Esophagus muscularis mucosa (tissue), 4 donors: ENCODE measurements around the gene ME3. TPM values are rescaled to one million over a fixed set of nuclear protein-coding genes. Genes with fewer than 3 reads are reported as not detected.
A peak's percentile ranks its signal among the peaks of the same experiment; 100 is the strongest.
"Not testable (repeated sequence)": the region's sequence is repeated elsewhere in the genome, so short reads cannot be mapped to it uniquely, and the experiment has no call there.

ENCODE experiments used
- DNase-seq: peaks from one replicate; pipeline ENCODE4 v3.0.0-alpha.2; 2017; ENCODE audit errors: extremely low spot score
- H3K27ac ChIP-seq, 4 donors: fragments of 200-600 bp; sonication (generic); replicated peaks in 1 of 4; 1 replicate in 3 of 4; 2 replicates in 1 of 4; pipeline ENCODE4 v1.5.1; 2016 to 2019; ENCODE audit warnings: mild to moderate bottlenecking in 1 of 4
- H3K27me3 ChIP-seq, 4 donors: fragments of 200-600 bp; sonication (generic); one replicate each; pipeline versions ENCODE4 v1.5.1 to v1.6.0; 2016 to 2019
- H3K36me3 ChIP-seq, 4 donors: fragments of 200-600 bp; sonication (generic); one replicate each; pipeline ENCODE4 v1.5.1; 2016 to 2019
- H3K4me1 ChIP-seq, 4 donors: fragments of 200-600 bp; sonication (generic); one replicate each; pipeline ENCODE4 v1.5.1; 2016 to 2019
- H3K4me3 ChIP-seq, 4 donors: fragments of 200-600 bp; sonication (generic); 1 replicate in 2 of 4; 2 replicates in 2 of 4; pipeline ENCODE4 v1.5.1; 2016 to 2019; ENCODE audit warnings: mild to moderate bottlenecking in 4 of 4, moderate library complexity in 1 of 4
- H3K9me3 ChIP-seq, 4 donors: fragments of 200-600 bp; sonication (generic); 1 replicate in 3 of 4; 2 replicates in 1 of 4; pipeline ENCODE4 v1.5.1; 2016 to 2019
- CTCF ChIP-seq, 3 experiments: fragments of 200-600 bp in 2 of 3; fragments of 450-650 bp in 1 of 3; sonication (generic) in 2 of 3; IDR thresholded peaks; one replicate each; pipeline ENCODE4 v1.5.1; 2017 to 2019; ENCODE audit warnings: antibody characterized with exemption in 3 of 3, mild to moderate bottlenecking in 2 of 3, moderate library complexity in 1 of 3
- EP300 ChIP-seq: sonication (generic); formaldehyde crosslinking; IDR thresholded peaks from one replicate; pipeline ENCODE4 v1.6.1; 2017; ENCODE audit warnings: antibody characterized with exemption
- POLR2A ChIP-seq: fragments of 450-650 bp; IDR thresholded peaks from one replicate; pipeline ENCODE4 v1.6.1; 2017; ENCODE audit warnings: antibody characterized with exemption, moderate library complexity, mild to moderate bottlenecking, low read depth
- POLR2AphosphoS5 ChIP-seq, 2 donors: sonication (generic); formaldehyde crosslinking; IDR thresholded peaks; one replicate each; pipeline ENCODE4 v1.6.1; 2017; ENCODE audit warnings: antibody characterized with exemption in 2 of 2
- WGBS: methylation state at CpG from one replicate; pipeline ENCODE4 v1.1.5; 2018; 5-methylcytosine and 5-hydroxymethylcytosine counted together
- intact Hi-C: fragments of 100-400 bp; cut with DNase I; formaldehyde crosslinking; loops from one replicate; pipeline ENCODE4 v1.15.1; 2023
- total RNA-seq, 4 donors: library from RNA; depleted of rRNA; stranded (reverse); fragments of >200 nt; gene quantifications; one replicate each; pipeline versions ENCODE4 v1.1.0 to v1.2.1, GENCODE V29; 2016

ME3 gene
- total RNA-seq, 4 donors from 2014 or later = 20.4 to 50.1 (median 26.2) TPM

GRCh38 chr11:86421946-86422345 lies 250.5 kb downstream of the ME3 start:
- no peak overlapping the region for H3K27ac ChIP-seq
- 71% methylated on average over 4 of the region's 4 CpGs for WGBS

GRCh38 chr11:86418917-86419316 lies 253.5 kb downstream of the ME3 start:
- 41% methylated on average over 2 of the region's 2 CpGs for WGBS
- no peak for DNase-seq
- Histone ChIP-seq H3K27ac (no peak overlapping the region), H3K4me1 (peaks cover 0 to 3% (median 0%) of the 10 kb centered on the region in 4 donors), H3K36me3 (no peaks in the 10 kb centered on the region), H3K4me3 (no peak overlapping the region), H3K27me3 (no peaks in the 10 kb centered on the region), H3K9me3 (no peaks in the 10 kb centered on the region)
- intact Hi-C loops = no loop called here
- TF ChIP-seq CTCF (IDR thresholded peaks at IDR 0.05) (peak in 1 of 3 experiments; percentile 11), POLR2AphosphoS5 (IDR thresholded peaks at IDR 0.05) (no peak), EP300 (no peak), POLR2A (no peak)

More at GRCh38 chr11:86421946-86422345, 250.5 kb downstream of the ME3 start:
- Histone ChIP-seq H3K4me3 (no peak overlapping the region), H3K4me1 (peaks cover 0 to 3% (median 0%) of the 10 kb centered on the region in 4 donors), H3K36me3 (no peaks in the 10 kb centered on the region), H3K27me3 (no peaks in the 10 kb centered on the region), H3K9me3 (peaks cover 0 to 10% (median 1%) of the 10 kb centered on the region in 4 donors)
- no peak for DNase-seq
- no peak for TF ChIP-seq POLR2A
- TF ChIP-seq CTCF (IDR thresholded peaks at IDR 0.05) = no peak
- no peak for TF ChIP-seq POLR2AphosphoS5 (IDR thresholded peaks at IDR 0.05)
- TF ChIP-seq EP300 = no peak
- intact Hi-C loops = no loop called here

GRCh38 chr11:86418513-86418912 lies 253.9 kb downstream of the ME3 start:
- H3K9me3 ChIP-seq = no peaks in the 10 kb centered on the region
- no peak overlapping the region for H3K27ac ChIP-seq
- no peak for TF ChIP-seq EP300
- TF ChIP-seq POLR2AphosphoS5 (IDR thresholded peaks at IDR 0.05) = no peak
- no peak for TF ChIP-seq CTCF (IDR thresholded peaks at IDR 0.05)
- TF ChIP-seq POLR2A = no peak
- no peaks in the 10 kb centered on the region for H3K27me3 ChIP-seq
- no peak for DNase-seq
- H3K36me3 ChIP-seq = no peaks in the 10 kb centered on the region
- 75% methylated on average over 3 of the region's 3 CpGs for WGBS
- intact Hi-C loops = no loop called here
- H3K4me3 ChIP-seq = no peak overlapping the region
- peaks cover 0 to 3% (median 0%) of the 10 kb centered on the region in 4 donors for H3K4me1 ChIP-seq

- peaks cover 0 to 1% (median 0%) of the 10 kb centered on the region in 4 donors for H3K36me3 ChIP-seq
- H3K4me3 ChIP-seq = no peak overlapping the region
- no peaks in the 10 kb centered on the region for H3K9me3 ChIP-seq
- H3K4me1 ChIP-seq = peaks cover 0 to 3% (median 0%) of the 10 kb centered on the region in 4 donors
- H3K27me3 ChIP-seq = no peaks in the 10 kb centered on the region
- no peak overlapping the region for H3K27ac ChIP-seq
- 78% methylated on average over 3 of the region's 3 CpGs for WGBS
- no peak for DNase-seq
- intact Hi-C loops = no loop called here
- TF ChIP-seq CTCF (IDR thresholded peaks at IDR 0.05) (no peak), EP300 (no peak), POLR2AphosphoS5 (IDR thresholded peaks at IDR 0.05) (no peak), POLR2A (no peak)
Measured at GRCh38 chr11:86418106-86418505, 254.3 kb downstream of the ME3 start.

GRCh38 chr11:86416951-86417350 lies 255.5 kb downstream of the ME3 start:
- intact Hi-C loops, DNase-seq, H3K36me3 ChIP-seq, H3K4me3 ChIP-seq, H3K4me1 ChIP-seq, H3K9me3 ChIP-seq, H3K27me3 ChIP-seq, H3K27ac ChIP-seq: not testable (repeated sequence)
- WGBS = 90% methylated on average over 9 of the region's 9 CpGs
